Activated T-helper 2 cell treated with anti-CD3 and anti-CD28 coated beads, Interferon-gamma antibody, Interleukin-2, Interleukin-4, amounts not matched to agents 10 μg/mL and 5 μg/mL and 100 μg/mL, durations not matched to agents 14 hours and 24 hours and 36 hours (primary cell): Measurements from ENCODE around the gene CNTNAP2. TPM values are rescaled to one million over a fixed set of nuclear protein-coding genes. Genes with fewer than 3 reads are reported as not detected.

Experiments used
- DNase-seq: peaks from one replicate; pipeline ENCODE4 v3.0.0; 2021; ENCODE audit warnings: low spot score
- H3K27ac Mint-ChIP-seq: one replicate; pipeline ENCODE4 v1.8.0; 2021; ENCODE audit warnings: mixed read lengths
- H3K27me3 Mint-ChIP-seq: one replicate; pipeline ENCODE4 v1.8.0; 2021; ENCODE audit warnings: low read depth, mixed read lengths
- H3K36me3 Mint-ChIP-seq: one replicate; pipeline ENCODE4 v1.8.0; 2021; ENCODE audit warnings: low read depth, mixed read lengths
- H3K4me1 Mint-ChIP-seq: one replicate; pipeline ENCODE4 v1.8.0; 2021; ENCODE audit warnings: low read depth, mixed read lengths
- H3K4me3 Mint-ChIP-seq: one replicate; pipeline ENCODE4 v1.8.0; 2021; ENCODE audit warnings: low read depth, mild to moderate bottlenecking, moderate library complexity, mixed read lengths
- H3K9me3 Mint-ChIP-seq: one replicate; pipeline ENCODE4 v1.8.0; 2021; ENCODE audit warnings: mixed read lengths
- intact Hi-C: fragments of 100-400 bp; cut with micrococcal nuclease; formaldehyde crosslinking; loops from one replicate; pipeline ENCODE4 v1.15.1; 2023
- total RNA-seq: library from RNA; stranded (reverse); gene quantifications from 2 replicates; pipeline ENCODE4 v1.2.3, GENCODE V29; 2022

CNTNAP2 gene
- total RNA-seq, 1 donor from 2014 or later, result not detected

GRCh38 chr7:147296201-147296600, 1179.6 kb downstream of the CNTNAP2 start:
- no peaks in the 10 kb centered on the region for H3K36me3 Mint-ChIP-seq
- H3K27ac Mint-ChIP-seq, result no peak overlapping the region
- intact Hi-C loops, result no loop called here
- H3K9me3 Mint-ChIP-seq, result peaks cover 3% of the 10 kb centered on the region
- no peaks in the 10 kb centered on the region for H3K4me1 Mint-ChIP-seq
- no peaks in the 10 kb centered on the region for H3K27me3 Mint-ChIP-seq
- no peak overlapping the region for H3K4me3 Mint-ChIP-seq
- DNase-seq, result no peak

- peaks cover 3% of the 10 kb centered on the region for H3K9me3 Mint-ChIP-seq
- H3K4me3 Mint-ChIP-seq, result no peak overlapping the region
Observed at GRCh38 chr7:147296986-147297385, 1180.4 kb downstream of the CNTNAP2 start.

GRCh38 chr7:147298611-147299043, 1182.0 kb downstream of the CNTNAP2 start:
- Mint-ChIP-seq H3K36me3 (no peaks in the 10 kb centered on the region), H3K4me1 (no peaks in the 10 kb centered on the region), H3K27ac (no peak overlapping the region), H3K9me3 (no peaks in the 10 kb centered on the region), H3K4me3 (no peak overlapping the region), H3K27me3 (no peaks in the 10 kb centered on the region)
- intact Hi-C loops, result no loop called here
- DNase-seq, result no peak

More at GRCh38 chr7:147296986-147297385, 1180.4 kb downstream of the CNTNAP2 start:
- H3K27ac Mint-ChIP-seq, result no peak overlapping the region
- no peak for DNase-seq
- H3K27me3 Mint-ChIP-seq, result no peaks in the 10 kb centered on the region
- H3K36me3 Mint-ChIP-seq, result no peaks in the 10 kb centered on the region
- no peaks in the 10 kb centered on the region for H3K4me1 Mint-ChIP-seq
- intact Hi-C loops, result no loop called here

- no peak for DNase-seq
- H3K27ac Mint-ChIP-seq, result no peak overlapping the region
Observed at GRCh38 chr7:147300293-147300692, 1183.7 kb downstream of the CNTNAP2 start.

GRCh38 chr7:147304376-147304775, 1187.8 kb downstream of the CNTNAP2 start:
- no peaks in the 10 kb centered on the region for H3K36me3 Mint-ChIP-seq
- no peak for DNase-seq
- no peak overlapping the region for H3K27ac Mint-ChIP-seq
- intact Hi-C loops, result no loop called here
- no peaks in the 10 kb centered on the region for H3K27me3 Mint-ChIP-seq
- peaks cover 26% of the 10 kb centered on the region for H3K9me3 Mint-ChIP-seq
- H3K4me3 Mint-ChIP-seq, result no peak overlapping the region
- H3K4me1 Mint-ChIP-seq, result no peaks in the 10 kb centered on the region

More at GRCh38 chr7:147300293-147300692, 1183.7 kb downstream of the CNTNAP2 start:
- H3K27me3 Mint-ChIP-seq, result no peaks in the 10 kb centered on the region
- intact Hi-C loops, result no loop called here
- no peak overlapping the region for H3K4me3 Mint-ChIP-seq
- peaks cover 7% of the 10 kb centered on the region for H3K9me3 Mint-ChIP-seq
- no peaks in the 10 kb centered on the region for H3K36me3 Mint-ChIP-seq
- H3K4me1 Mint-ChIP-seq, result no peaks in the 10 kb centered on the region

DNA sequence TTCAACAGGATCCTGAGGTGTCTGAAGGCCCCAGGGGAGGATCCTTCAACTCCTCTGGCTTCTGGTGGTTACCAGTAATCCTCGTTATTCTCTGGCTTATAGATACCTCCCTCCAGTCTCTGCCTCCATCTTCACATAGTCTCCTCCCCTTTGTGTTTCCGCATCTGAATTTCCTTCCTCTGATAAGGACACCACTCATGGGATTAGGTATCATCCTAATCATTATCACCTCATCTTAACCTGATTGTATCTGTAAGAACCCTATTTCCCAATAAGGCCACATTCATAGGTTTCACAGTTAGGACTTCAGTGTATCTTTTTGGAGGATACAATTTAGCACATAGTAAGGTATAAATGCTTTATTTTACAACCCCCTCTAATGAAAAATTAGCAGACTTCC, 1189.2 kb downstream of the CNTNAP2 start:
- Mint-ChIP-seq H3K9me3 (peaks cover 31% of the 10 kb centered on the region), H3K4me1 (no peaks in the 10 kb centered on the region), H3K27me3 (no peaks in the 10 kb centered on the region), H3K27ac (no peak overlapping the region), H3K4me3 (no peak overlapping the region), H3K36me3 (no peaks in the 10 kb centered on the region)
- intact Hi-C loops, result no loop called here
- DNase-seq, result no peak

- no peaks in the 10 kb centered on the region for H3K36me3 Mint-ChIP-seq
- H3K27me3 Mint-ChIP-seq, result no peaks in the 10 kb centered on the region
- H3K27ac Mint-ChIP-seq, result no peak overlapping the region
- intact Hi-C loops, result no loop called here
- no peak overlapping the region for H3K4me3 Mint-ChIP-seq
- H3K4me1 Mint-ChIP-seq, result no peaks in the 10 kb centered on the region
- H3K9me3 Mint-ChIP-seq, result peaks cover 39% of the 10 kb centered on the region
- DNase-seq, result no peak
Observed at GRCh38 chr7:147308539-147308938, 1191.9 kb downstream of the CNTNAP2 start.

DNA sequence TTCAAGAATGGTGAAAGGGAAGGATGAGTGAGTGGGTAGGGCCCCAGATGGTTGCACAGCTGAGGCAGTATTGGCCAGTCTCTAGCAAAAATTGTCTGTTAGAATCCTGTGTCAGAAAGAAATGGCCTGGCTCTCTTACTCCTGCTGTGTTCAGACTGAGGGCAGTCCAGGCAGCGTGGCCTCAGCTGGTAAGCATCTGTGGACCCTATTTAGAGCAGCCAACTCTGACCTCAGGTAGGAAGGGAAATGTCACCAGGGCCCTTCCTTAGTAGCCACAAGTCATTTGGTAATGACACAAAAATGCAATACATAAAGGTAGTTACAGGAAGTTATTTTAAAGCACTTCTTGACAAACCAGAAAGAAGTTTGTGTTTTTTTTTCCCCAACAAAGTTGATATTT, 1194.7 kb downstream of the CNTNAP2 start:
- Mint-ChIP-seq H3K9me3 (peaks cover 32% of the 10 kb centered on the region), H3K36me3 (no peaks in the 10 kb centered on the region), H3K4me1 (no peaks in the 10 kb centered on the region), H3K4me3 (no peak overlapping the region), H3K27me3 (no peaks in the 10 kb centered on the region), H3K27ac (no peak overlapping the region)
- intact Hi-C loops, result no loop called here
- DNase-seq, result no peak

- H3K9me3 Mint-ChIP-seq, result peaks cover 29% of the 10 kb centered on the region
Observed at GRCh38 chr7:147321504-147321903, 1204.9 kb downstream of the CNTNAP2 start.

DNA sequence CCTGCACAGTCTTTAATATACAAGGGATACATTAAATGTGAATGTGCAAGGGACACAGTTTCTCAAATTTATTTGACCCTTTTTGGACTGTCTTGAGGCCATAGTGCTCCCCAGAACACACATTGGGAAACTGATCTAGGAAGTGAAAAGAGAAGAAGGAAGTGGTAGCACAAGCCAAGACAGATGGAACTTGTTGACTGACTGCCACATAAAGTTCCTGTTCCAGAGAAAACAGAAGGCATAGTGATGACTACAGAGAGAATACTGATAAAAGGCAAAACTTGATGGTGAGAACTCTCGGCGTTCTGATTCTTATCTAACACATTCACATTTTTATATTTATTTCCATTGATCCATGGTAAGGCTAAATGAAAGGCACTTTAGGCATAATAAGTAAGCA, 1216.4 kb downstream of the CNTNAP2 start:
- Mint-ChIP-seq H3K4me1 (no peaks in the 10 kb centered on the region), H3K27ac (no peak overlapping the region), H3K36me3 (no peaks in the 10 kb centered on the region), H3K27me3 (no peaks in the 10 kb centered on the region), H3K4me3 (no peak overlapping the region), H3K9me3 (peaks cover 12% of the 10 kb centered on the region)
- intact Hi-C loops, result no loop called here
- no peak for DNase-seq

More at GRCh38 chr7:147321504-147321903, 1204.9 kb downstream of the CNTNAP2 start:
- Mint-ChIP-seq H3K27ac (no peak overlapping the region), H3K36me3 (no peaks in the 10 kb centered on the region), H3K4me1 (no peaks in the 10 kb centered on the region), H3K27me3 (no peaks in the 10 kb centered on the region), H3K4me3 (no peak overlapping the region)
- DNase-seq, result no peak
- intact Hi-C loops, result no loop called here

GRCh38 chr7:147363101-147363500, 1246.5 kb downstream of the CNTNAP2 start:
- intact Hi-C loops, result no loop called here
- Mint-ChIP-seq H3K27me3 (no peaks in the 10 kb centered on the region), H3K9me3 (peaks cover 20% of the 10 kb centered on the region)

GRCh38 chr7:147376192-147376591, 1259.6 kb downstream of the CNTNAP2 start:
- H3K27ac Mint-ChIP-seq, result no peak overlapping the region
- peaks cover 19% of the 10 kb centered on the region for H3K9me3 Mint-ChIP-seq
- H3K4me3 Mint-ChIP-seq, result no peak overlapping the region
- H3K36me3 Mint-ChIP-seq, result no peaks in the 10 kb centered on the region
- DNase-seq, result no peak
- intact Hi-C loops, result no loop called here
- H3K27me3 Mint-ChIP-seq, result no peaks in the 10 kb centered on the region
- H3K4me1 Mint-ChIP-seq, result no peaks in the 10 kb centered on the region

More at GRCh38 chr7:147363101-147363500, 1246.5 kb downstream of the CNTNAP2 start:
- Mint-ChIP-seq H3K4me1 (no peaks in the 10 kb centered on the region), H3K27ac (no peak overlapping the region), H3K36me3 (no peaks in the 10 kb centered on the region), H3K4me3 (no peak overlapping the region)
- no peak for DNase-seq

- Mint-ChIP-seq H3K36me3 (no peaks in the 10 kb centered on the region), H3K4me1 (no peaks in the 10 kb centered on the region), H3K27ac (no peak overlapping the region), H3K4me3 (no peak overlapping the region), H3K9me3 (peaks cover 16% of the 10 kb centered on the region), H3K27me3 (no peaks in the 10 kb centered on the region)
- intact Hi-C loops, result no loop called here
- no peak for DNase-seq
Observed at GRCh38 chr7:147380926-147381325, 1264.3 kb downstream of the CNTNAP2 start.

- Mint-ChIP-seq H3K27ac (no peak overlapping the region), H3K9me3 (peaks cover 23% of the 10 kb centered on the region), H3K4me1 (no peaks in the 10 kb centered on the region), H3K36me3 (no peaks in the 10 kb centered on the region), H3K27me3 (no peaks in the 10 kb centered on the region), H3K4me3 (no peak overlapping the region)
- no peak for DNase-seq
- intact Hi-C loops, result no loop called here
Observed at GRCh38 chr7:147394329-147394728, 1277.7 kb downstream of the CNTNAP2 start.
